ENCODE data around the gene CCDC92B.

DNA sequence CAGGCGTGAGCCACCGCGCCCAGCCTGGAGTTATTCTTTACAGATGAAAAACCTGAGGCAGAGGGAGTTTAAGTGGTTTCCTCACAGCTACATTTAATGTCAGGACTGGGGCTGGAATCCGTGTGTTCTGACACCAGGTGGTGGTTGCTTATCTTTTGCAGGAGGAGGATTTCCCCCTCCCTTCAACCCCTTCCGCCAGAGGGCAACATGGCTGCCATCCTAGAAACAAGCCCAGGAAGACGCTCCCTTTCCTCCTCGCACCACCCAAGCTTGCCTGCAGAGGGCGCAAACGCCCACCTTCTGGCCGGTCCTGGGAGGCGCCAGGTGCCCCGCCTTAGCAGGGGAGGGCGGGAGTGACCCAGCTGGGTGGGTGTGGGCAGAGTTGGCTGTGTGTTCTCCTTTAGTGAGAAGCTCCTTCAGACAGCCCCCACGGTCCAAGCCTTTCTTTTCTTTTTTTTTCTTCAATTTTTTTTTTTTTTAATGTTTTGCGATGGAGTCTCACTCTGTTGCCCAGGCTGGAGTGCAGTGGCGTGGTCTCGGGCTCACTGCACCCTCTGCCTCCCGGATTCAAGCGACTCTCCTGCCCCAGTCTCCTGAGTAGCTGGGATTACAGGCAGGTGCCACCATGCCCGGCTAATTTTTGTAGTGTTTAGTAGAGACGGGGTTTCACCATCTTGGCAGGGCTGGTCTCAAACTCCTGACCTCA is 36.9 kb upstream of the CCDC92B start:
- no peak for TF ChIP-seq NRF1 (IDR thresholded peaks at IDR 0.05; ENCODE audit: low read depth, low read length)
- TF ChIP-seq, protein P1, sequence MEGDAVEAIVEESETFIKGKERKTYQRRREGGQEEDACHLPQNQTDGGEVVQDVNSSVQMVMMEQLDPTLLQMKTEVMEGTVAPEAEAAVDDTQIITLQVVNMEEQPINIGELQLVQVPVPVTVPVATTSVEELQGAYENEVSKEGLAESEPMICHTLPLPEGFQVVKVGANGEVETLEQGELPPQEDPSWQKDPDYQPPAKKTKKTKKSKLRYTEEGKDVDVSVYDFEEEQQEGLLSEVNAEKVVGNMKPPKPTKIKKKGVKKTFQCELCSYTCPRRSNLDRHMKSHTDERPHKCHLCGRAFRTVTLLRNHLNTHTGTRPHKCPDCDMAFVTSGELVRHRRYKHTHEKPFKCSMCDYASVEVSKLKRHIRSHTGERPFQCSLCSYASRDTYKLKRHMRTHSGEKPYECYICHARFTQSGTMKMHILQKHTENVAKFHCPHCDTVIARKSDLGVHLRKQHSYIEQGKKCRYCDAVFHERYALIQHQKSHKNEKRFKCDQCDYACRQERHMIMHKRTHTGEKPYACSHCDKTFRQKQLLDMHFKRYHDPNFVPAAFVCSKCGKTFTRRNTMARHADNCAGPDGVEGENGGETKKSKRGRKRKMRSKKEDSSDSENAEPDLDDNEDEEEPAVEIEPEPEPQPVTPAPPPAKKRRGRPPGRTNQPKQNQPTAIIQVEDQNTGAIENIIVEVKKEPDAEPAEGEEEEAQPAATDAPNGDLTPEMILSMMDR (IDR thresholded peaks at IDR 0.05): peak; percentile 91
- TF ChIP-seq POLR2AphosphoS5 (IDR thresholded peaks at IDR 0.05; ENCODE audit: low read depth, low read length): no peak
- peak; percentile 38 for TF ChIP-seq CHD2 (IDR thresholded peaks at IDR 0.05; ENCODE audit: low read length, partially characterized antibody)
- TF ChIP-seq, protein P2, sequence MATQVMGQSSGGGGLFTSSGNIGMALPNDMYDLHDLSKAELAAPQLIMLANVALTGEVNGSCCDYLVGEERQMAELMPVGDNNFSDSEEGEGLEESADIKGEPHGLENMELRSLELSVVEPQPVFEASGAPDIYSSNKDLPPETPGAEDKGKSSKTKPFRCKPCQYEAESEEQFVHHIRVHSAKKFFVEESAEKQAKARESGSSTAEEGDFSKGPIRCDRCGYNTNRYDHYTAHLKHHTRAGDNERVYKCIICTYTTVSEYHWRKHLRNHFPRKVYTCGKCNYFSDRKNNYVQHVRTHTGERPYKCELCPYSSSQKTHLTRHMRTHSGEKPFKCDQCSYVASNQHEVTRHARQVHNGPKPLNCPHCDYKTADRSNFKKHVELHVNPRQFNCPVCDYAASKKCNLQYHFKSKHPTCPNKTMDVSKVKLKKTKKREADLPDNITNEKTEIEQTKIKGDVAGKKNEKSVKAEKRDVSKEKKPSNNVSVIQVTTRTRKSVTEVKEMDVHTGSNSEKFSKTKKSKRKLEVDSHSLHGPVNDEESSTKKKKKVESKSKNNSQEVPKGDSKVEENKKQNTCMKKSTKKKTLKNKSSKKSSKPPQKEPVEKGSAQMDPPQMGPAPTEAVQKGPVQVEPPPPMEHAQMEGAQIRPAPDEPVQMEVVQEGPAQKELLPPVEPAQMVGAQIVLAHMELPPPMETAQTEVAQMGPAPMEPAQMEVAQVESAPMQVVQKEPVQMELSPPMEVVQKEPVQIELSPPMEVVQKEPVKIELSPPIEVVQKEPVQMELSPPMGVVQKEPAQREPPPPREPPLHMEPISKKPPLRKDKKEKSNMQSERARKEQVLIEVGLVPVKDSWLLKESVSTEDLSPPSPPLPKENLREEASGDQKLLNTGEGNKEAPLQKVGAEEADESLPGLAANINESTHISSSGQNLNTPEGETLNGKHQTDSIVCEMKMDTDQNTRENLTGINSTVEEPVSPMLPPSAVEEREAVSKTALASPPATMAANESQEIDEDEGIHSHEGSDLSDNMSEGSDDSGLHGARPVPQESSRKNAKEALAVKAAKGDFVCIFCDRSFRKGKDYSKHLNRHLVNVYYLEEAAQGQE (IDR thresholded peaks at IDR 0.05; ENCODE audit: low read depth, low read length): no peak
- no peak for TF ChIP-seq EP300 (IDR thresholded peaks at IDR 0.05; ENCODE audit: borderline replicate concordance in 1 of 2, low read depth in 1 of 2, low read length in 1 of 2)
- peak; percentile 53; the same call in 1 of the 2 replicates for TF ChIP-seq MXI1 (IDR thresholded peaks at IDR 0.05; ENCODE audit: low read depth, low read length)
- TF ChIP-seq TCF12 (IDR thresholded peaks at IDR 0.05): no peak; the same call in 1 of the 2 replicates
- TF ChIP-seq SMC3 (IDR thresholded peaks at IDR 0.05; ENCODE audit: low read depth, low read length): peak; percentile 70
- TF ChIP-seq, protein P3, sequence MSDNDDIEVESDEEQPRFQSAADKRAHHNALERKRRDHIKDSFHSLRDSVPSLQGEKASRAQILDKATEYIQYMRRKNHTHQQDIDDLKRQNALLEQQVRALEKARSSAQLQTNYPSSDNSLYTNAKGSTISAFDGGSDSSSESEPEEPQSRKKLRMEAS (IDR thresholded peaks at IDR 0.05; ENCODE audit: low read depth): no peak; the same call in 1 of the 2 replicates
- TF ChIP-seq EZH2phosphoT487 (IDR thresholded peaks at IDR 0.05; ENCODE audit: borderline replicate concordance, low read depth): no peak

Measured in SK-N-SH (cell line).